GM23248 (cell line): Measurements from ENCODE around the gene LUC7L3. TPM values are rescaled to one million over a fixed set of nuclear protein-coding genes. Genes with fewer than 3 reads are reported as not detected.

ENCODE experiments used
- DNase-seq: peaks from one replicate; pipeline ENCODE4 v3.0.0-alpha.2; 2015
- H2AFZ ChIP-seq: fragments of 200-600 bp; sonication (generic); 2 replicates; pipeline ENCODE4 v1.6.1; 2016; ENCODE audit warnings: antibody characterized with exemption
- H3F3A ChIP-seq: fragments of 200-600 bp; sonication (generic); 2 replicates; pipeline ENCODE4 v1.6.1; 2016; ENCODE audit warnings: mild to moderate bottlenecking, antibody characterized with exemption, mixed run types; ENCODE audit not compliant: insufficient read depth
- H3K27ac ChIP-seq: fragments of 200-600 bp; sonication (generic); 2 replicates; pipeline ENCODE4 v1.5.1; 2016; ENCODE audit warnings: mild to moderate bottlenecking
- H3K27me3 ChIP-seq: fragments of 200-600 bp; sonication (generic); replicated peaks from 2 replicates; pipeline ENCODE4 v1.6.1; 2016; ENCODE audit warnings: mild to moderate bottlenecking; ENCODE audit not compliant: insufficient read depth
- H3K36me3 ChIP-seq: fragments of 200-600 bp; sonication (generic); 2 replicates; pipeline ENCODE4 v1.6.1; 2016; ENCODE audit warnings: low read depth, mild to moderate bottlenecking
- H3K4me1 ChIP-seq: fragments of 200-600 bp; sonication (generic); 2 replicates; pipeline ENCODE4 v1.6.1; 2016; ENCODE audit warnings: mild to moderate bottlenecking; ENCODE audit not compliant: insufficient read depth
- H3K4me2 ChIP-seq: fragments of 200-600 bp; sonication (generic); one replicate; pipeline ENCODE4 v1.6.1; 2016; ENCODE audit warnings: mild to moderate bottlenecking; ENCODE audit not compliant: unreplicated experiment
- H3K4me3 ChIP-seq: fragments of 200-600 bp; sonication (generic); 2 replicates; pipeline ENCODE4 v1.5.1; 2016; ENCODE audit warnings: mild to moderate bottlenecking
- H3K79me2 ChIP-seq: fragments of 200-600 bp; sonication (generic); 2 replicates; pipeline ENCODE4 v1.6.1; 2016; ENCODE audit warnings: mild to moderate bottlenecking; ENCODE audit not compliant: insufficient read depth
- H3K9ac ChIP-seq: fragments of 200-600 bp; sonication (generic); 2 replicates; pipeline ENCODE4 v1.6.1; 2016; ENCODE audit warnings: mild to moderate bottlenecking
- H3K9me2 ChIP-seq: fragments of 200-600 bp; sonication (generic); 2 replicates; pipeline ENCODE4 v1.6.1; 2016; ENCODE audit warnings: mixed run types, mild to moderate bottlenecking, moderate library complexity; ENCODE audit not compliant: insufficient read depth
- H3K9me3 ChIP-seq: fragments of 200-600 bp; sonication (generic); one replicate; pipeline ENCODE4 v1.6.1; 2017; ENCODE audit warnings: low read depth
- H4K20me1 ChIP-seq: fragments of 200-600 bp; sonication (generic); 2 replicates; pipeline ENCODE4 v1.6.0; 2016; ENCODE audit not compliant: insufficient read depth
- EZH2 ChIP-seq: fragments of 200-600 bp; sonication (generic); IDR thresholded peaks from 2 replicates; pipeline ENCODE4 v1.6.1; 2018; ENCODE audit warnings: antibody characterized with exemption, mild to moderate bottlenecking; ENCODE audit not compliant: insufficient read depth, poor library complexity, severe bottlenecking
- EZH2phosphoT487 ChIP-seq: fragments of 200-600 bp; sonication (generic); IDR thresholded peaks from 2 replicates; pipeline ENCODE4 v1.6.1; 2018; ENCODE audit warnings: antibody characterized with exemption, moderate library complexity, mild to moderate bottlenecking, low read depth; ENCODE audit not compliant: insufficient read depth
- WGBS, 2 experiments: methylation state at CpG; one replicate each; pipeline ENCODE4 v1.1.6; 2015 to 2017; ENCODE audit warnings: low lambda C conversion rate in 2 of 2, low coverage in 1 of 2; ENCODE audit errors: missing lambda C conversion rate in 2 of 2; 5-methylcytosine and 5-hydroxymethylcytosine counted together
- in situ Hi-C: fragments of 300-500 bp; cut with MboI; formaldehyde crosslinking; loops from 2 replicates; pipeline ENCODE4 v1.15.0; 2020
- polyA plus RNA-seq: library from polyadenylated mRNA; unstranded; fragments of >200 nt; fragmentation: Nextera tagmentation; extraction: Ambion mirVana; gene quantifications from 2 replicates; pipeline ENCODE4 v1.2.1, GENCODE V29; 2016
- total RNA-seq: library from RNA; depleted of rRNA; stranded (reverse); fragments of >200 nt; shearing (Covaris generic); gene quantifications from 2 replicates; pipeline ENCODE4 v1.2.3, GENCODE V29; 2014

LUC7L3 gene
- total and polyA plus RNA-seq, 2 experiments from 2014 or later = 59.1 to 138 TPM

DNA sequence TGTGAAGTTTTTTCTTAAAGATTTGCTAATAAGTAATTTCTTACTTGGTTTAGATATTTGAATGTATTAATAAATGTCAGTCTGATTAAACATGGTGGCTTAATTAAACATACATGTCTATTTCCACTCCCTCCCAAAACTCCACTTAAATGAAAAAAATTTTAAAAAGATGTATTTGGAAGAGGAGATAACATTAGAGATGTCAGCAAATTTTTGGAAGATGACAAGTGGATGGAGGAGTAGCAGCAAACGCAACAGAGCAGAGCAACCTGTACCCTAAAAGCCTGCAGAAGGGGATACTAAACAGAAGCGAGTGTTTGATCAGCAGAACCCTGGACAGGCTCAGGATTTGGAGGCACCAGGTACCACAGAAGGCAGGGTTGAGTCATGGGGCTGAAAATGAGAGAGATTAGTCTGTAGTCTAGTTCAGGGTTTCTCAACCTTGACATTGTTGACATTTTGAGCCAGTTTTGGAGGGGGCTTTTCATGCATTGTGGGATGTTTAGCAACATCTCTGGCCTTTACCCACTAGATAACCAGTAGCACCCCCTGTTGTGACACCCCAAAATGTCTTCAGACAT is 17.8 kb downstream of the LUC7L3 start:
- Histone ChIP-seq H3F3A (peaks cover 8% of the 10 kb centered on the region; the same call in 1 of the 2 replicates), H3K4me2 (no peak overlapping the region), H3K79me2 (peaks cover 100% of the 10 kb centered on the region), H3K27ac (no peak overlapping the region), H3K4me3 (no peak overlapping the region), H3K9ac (no peak overlapping the region), H3K9me3 (no peaks in the 10 kb centered on the region), H3K9me2 (no peaks in the 10 kb centered on the region), H2AFZ (no peak overlapping the region), H3K36me3 (peaks cover 43% of the 10 kb centered on the region), H3K4me1 (peaks cover 7% of the 10 kb centered on the region), H3K27me3 (no peaks in the 10 kb centered on the region), H4K20me1 (peaks cover 15% of the 10 kb centered on the region; the same call in 1 of the 2 replicates)
- in situ Hi-C loops = no loop called here
- TF ChIP-seq EZH2phosphoT487 (no peak), EZH2 (no peak)
- no peak for DNase-seq
- 74 to 87% methylated on average over 2 of the region's 2 CpGs for WGBS, 2 experiments

DNA sequence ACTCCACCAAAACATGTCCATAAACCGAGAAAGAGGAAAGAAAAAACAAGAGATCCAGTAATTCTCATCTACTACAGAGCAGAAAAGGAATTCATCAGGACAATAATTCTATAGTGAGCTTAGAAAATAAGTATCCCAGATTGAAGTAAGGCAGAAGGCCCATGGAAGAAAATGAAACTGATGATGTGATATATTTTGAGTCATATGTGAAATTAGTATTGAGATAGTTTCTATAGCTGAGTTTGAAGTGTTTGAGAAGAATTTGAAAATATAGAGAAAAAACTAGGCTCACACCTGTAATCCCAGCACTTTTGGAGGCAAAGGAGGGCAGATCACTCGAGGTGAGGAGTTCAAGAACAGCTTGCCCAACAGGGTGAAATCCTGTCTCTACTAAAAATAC is 19.7 kb downstream of the LUC7L3 start:
- Histone ChIP-seq H3K79me2 (peaks cover 100% of the 10 kb centered on the region), H3K36me3 (peaks cover 62% of the 10 kb centered on the region), H3K27me3 (no peaks in the 10 kb centered on the region), H3K4me2 (no peak overlapping the region), H3K4me1 (peaks cover 7% of the 10 kb centered on the region), H3K9me2 (no peaks in the 10 kb centered on the region), H2AFZ (no peak overlapping the region), H3K9ac (no peak overlapping the region), H3K9me3 (no peaks in the 10 kb centered on the region), H3K4me3 (no peak overlapping the region), H3K27ac (peak overlapping the region; percentile 17; the same call in 1 of the 2 replicates), H4K20me1 (peaks cover 14% of the 10 kb centered on the region; the same call in 1 of the 2 replicates), H3F3A (peaks cover 8% of the 10 kb centered on the region; the same call in 1 of the 2 replicates)
- TF ChIP-seq EZH2phosphoT487 = no peak
- TF ChIP-seq EZH2 = no peak
- in situ Hi-C loops = no loop called here
- 54 to 60% methylated on average over 2 of the region's 2 CpGs for WGBS, 2 experiments
- no peak for DNase-seq

DNA sequence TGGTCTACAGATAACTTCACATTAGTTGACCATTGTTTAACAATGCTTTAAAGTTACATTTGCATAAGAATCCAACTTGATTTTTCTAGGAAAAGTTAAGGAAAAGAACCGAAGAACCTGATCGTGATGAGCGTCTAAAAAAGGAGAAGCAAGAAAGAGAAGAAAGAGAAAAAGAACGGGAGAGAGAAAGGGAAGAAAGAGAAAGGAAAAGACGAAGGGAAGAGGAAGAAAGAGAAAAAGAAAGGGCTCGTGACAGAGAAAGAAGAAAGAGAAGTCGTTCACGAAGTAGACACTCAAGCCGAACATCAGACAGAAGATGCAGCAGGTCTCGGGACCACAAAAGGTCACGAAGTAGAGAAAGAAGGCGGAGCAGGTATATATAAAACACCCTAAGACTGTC is 26.2 kb downstream of the LUC7L3 start:
- Histone ChIP-seq H3K9ac (no peak overlapping the region), H3K27me3 (no peaks in the 10 kb centered on the region), H3K79me2 (peaks cover 96% of the 10 kb centered on the region), H3K9me3 (no peaks in the 10 kb centered on the region), H3K4me3 (no peak overlapping the region), H3K36me3 (peaks cover 97% of the 10 kb centered on the region), H3F3A (peaks cover 30% of the 10 kb centered on the region; the same call in 1 of the 2 replicates), H3K27ac (no peak overlapping the region), H3K4me1 (no peaks in the 10 kb centered on the region), H3K4me2 (no peak overlapping the region), H3K9me2 (no peaks in the 10 kb centered on the region), H2AFZ (no peak overlapping the region), H4K20me1 (no peaks in the 10 kb centered on the region)
- TF ChIP-seq EZH2phosphoT487 (no peak), EZH2 (no peak)
- no peak for DNase-seq
- WGBS, 2 experiments = 94 to 96% methylated on average over 12 of the region's 12 CpGs
- in situ Hi-C loops = no loop called here

DNA sequence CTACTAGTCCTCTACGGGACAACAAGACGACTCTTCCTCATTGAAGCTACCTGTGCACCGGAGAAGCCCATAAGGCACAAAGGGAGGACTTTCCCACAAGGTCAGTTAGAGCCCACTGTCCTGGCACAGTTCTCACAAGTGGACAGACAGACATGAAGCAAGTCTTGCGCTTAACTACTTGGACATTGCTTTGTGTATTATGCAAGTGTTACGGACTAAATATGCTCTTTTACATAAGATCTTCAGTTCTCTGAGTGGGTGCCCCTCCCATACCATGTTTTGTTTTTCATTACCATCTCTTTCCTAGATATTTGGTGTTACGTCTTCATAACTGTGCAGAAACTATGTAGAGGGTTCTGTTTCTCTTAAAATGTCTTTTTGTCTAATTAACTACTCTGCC is 29.8 kb downstream of the LUC7L3 start:
- WGBS, 2 experiments = 91% methylated on average over 6 of the region's 6 CpGs
- Histone ChIP-seq H3K4me2 (no peak overlapping the region), H3K9me3 (no peaks in the 10 kb centered on the region)

GRCh38 chr17:50754521-50754920 is 35.1 kb downstream of the LUC7L3 start:
- Histone ChIP-seq H3K27ac (no peak overlapping the region), H3K9me3 (no peaks in the 10 kb centered on the region), H3K79me2 (peaks cover 9% of the 10 kb centered on the region; the same call in 1 of the 2 replicates), H3F3A (peaks cover 38% of the 10 kb centered on the region), H3K4me2 (no peak overlapping the region), H4K20me1 (no peaks in the 10 kb centered on the region), H3K9ac (no peak overlapping the region), H3K27me3 (no peaks in the 10 kb centered on the region), H3K4me1 (no peaks in the 10 kb centered on the region), H3K36me3 (peaks cover 66% of the 10 kb centered on the region), H3K4me3 (no peak overlapping the region), H2AFZ (no peak overlapping the region), H3K9me2 (no peaks in the 10 kb centered on the region)
- in situ Hi-C loops = no loop called here
- no peak for TF ChIP-seq EZH2phosphoT487
- no peak for TF ChIP-seq EZH2
- no peak for DNase-seq
- 49 to 52% methylated on average over 2 of the region's 2 CpGs for WGBS, 2 experiments

More for the DNA sequence above, 29.8 kb downstream of the LUC7L3 start:
- no peak for DNase-seq
- Histone ChIP-seq H3K9me2 (no peaks in the 10 kb centered on the region), H3K79me2 (peaks cover 60% of the 10 kb centered on the region), H3K4me3 (no peak overlapping the region), H3K36me3 (peaks cover 95% of the 10 kb centered on the region), H3F3A (peaks cover 36% of the 10 kb centered on the region; the same call in 1 of the 2 replicates), H4K20me1 (no peaks in the 10 kb centered on the region), H3K9ac (no peak overlapping the region), H2AFZ (no peak overlapping the region), H3K27me3 (no peaks in the 10 kb centered on the region), H3K4me1 (no peaks in the 10 kb centered on the region), H3K27ac (no peak overlapping the region)
- in situ Hi-C loops = no loop called here
- TF ChIP-seq EZH2 (no peak), EZH2phosphoT487 (no peak)
